Natural killer cell (primary cell): ENCODE measurements around the gene KCNK1. TPM values are rescaled to one million over a fixed set of nuclear protein-coding genes. Genes with fewer than 3 reads are reported as not detected.

Experiments
- ATAC-seq, 3 donors: fragments of 150-1000 bp in 2 of 3; fragments of 200-7000 bp in 1 of 3; cut with Tn5 transposase; 1 replicate in 1 of 3; 2 replicates in 2 of 3; pipeline ENCODE4 v1.10.0; 2021; ENCODE audit warnings: mild to moderate bottlenecking in 2 of 3, moderate library complexity in 2 of 3
- DNase-seq, 2 donors: peaks; one replicate each; pipeline versions ENCODE4 v3.0.0 to v3.0.0-alpha.2; 2013 to 2021; ENCODE audit warnings: mixed read lengths in 1 of 2
- H3K27ac ChIP-seq: one replicate; pipeline ENCODE4 v1.5.1; 2013; ENCODE audit warnings: mild to moderate bottlenecking, low read length
- H3K27me3 ChIP-seq: one replicate; pipeline ENCODE4 v1.6.1; 2013; ENCODE audit warnings: low read length; ENCODE audit not compliant: control insufficient read depth, insufficient read depth
- H3K36me3 ChIP-seq: one replicate; pipeline ENCODE4 v1.6.1; 2013; ENCODE audit warnings: low read length; ENCODE audit not compliant: control insufficient read depth, insufficient read depth
- H3K4me1 ChIP-seq: one replicate; pipeline ENCODE4 v1.6.1; 2013; ENCODE audit warnings: low read length; ENCODE audit not compliant: control insufficient read depth, insufficient read depth
- H3K4me3 ChIP-seq: one replicate; pipeline ENCODE4 v1.5.1; 2013; ENCODE audit warnings: low read length
- H3K9me3 ChIP-seq: one replicate; pipeline ENCODE4 v1.6.1; 2013; ENCODE audit warnings: low read length; ENCODE audit not compliant: control insufficient read depth, insufficient read depth
- H3K27ac Mint-ChIP-seq, 2 donors: one replicate each; pipeline ENCODE4 v1.8.0; 2022; ENCODE audit warnings: mild to moderate bottlenecking in 2 of 2, mixed read lengths in 2 of 2, moderate library complexity in 1 of 2
- H3K27me3 Mint-ChIP-seq, 2 donors: one replicate each; pipeline ENCODE4 v1.8.0; 2022; ENCODE audit warnings: low read depth in 2 of 2, mixed read lengths in 2 of 2
- H3K36me3 Mint-ChIP-seq: one replicate; pipeline ENCODE4 v1.8.0; 2022; ENCODE audit warnings: mixed read lengths
- H3K4me1 Mint-ChIP-seq, 2 donors: one replicate each; pipeline ENCODE4 v1.8.0; 2022; ENCODE audit warnings: mixed read lengths in 2 of 2
- H3K4me3 Mint-ChIP-seq: one replicate; pipeline ENCODE4 v1.8.0; 2022; ENCODE audit warnings: mild to moderate bottlenecking, moderate library complexity, mixed read lengths
- H3K9me3 Mint-ChIP-seq, 2 donors: one replicate each; pipeline ENCODE4 v1.8.0; 2022; ENCODE audit warnings: mixed read lengths in 2 of 2
- CTCF ChIP-seq: fragments of 200-600 bp; IDR thresholded peaks from one replicate; pipeline ENCODE4 v1.8.0; 2022; ENCODE audit warnings: antibody characterized with exemption
- WGBS: methylation state at CpG from one replicate; pipeline ENCODE4 v1.1.7; 2013; ENCODE audit warnings: missing lambda C conversion rate; ENCODE audit not compliant: insufficient coverage; 5-methylcytosine and 5-hydroxymethylcytosine counted together
- intact Hi-C: fragments of 100-400 bp; cut with micrococcal nuclease; formaldehyde crosslinking; loops from one replicate; pipeline ENCODE4 v1.14.2; 2022
- total RNA-seq, 4 donors: library from RNA; stranded (reverse); fragments of 120-200 nt in 1 of 4; gene quantifications; one replicate each; pipeline versions ENCODE4 v1.2.3 to v1.2.4, GENCODE V29; 2013 to 2022

KCNK1 gene
- total RNA-seq, 3 donors from 2014 or later (not counting 1 experiment from before 2014, with no cell fraction given), result 0.16 TPM; not detected in 2

DNA sequence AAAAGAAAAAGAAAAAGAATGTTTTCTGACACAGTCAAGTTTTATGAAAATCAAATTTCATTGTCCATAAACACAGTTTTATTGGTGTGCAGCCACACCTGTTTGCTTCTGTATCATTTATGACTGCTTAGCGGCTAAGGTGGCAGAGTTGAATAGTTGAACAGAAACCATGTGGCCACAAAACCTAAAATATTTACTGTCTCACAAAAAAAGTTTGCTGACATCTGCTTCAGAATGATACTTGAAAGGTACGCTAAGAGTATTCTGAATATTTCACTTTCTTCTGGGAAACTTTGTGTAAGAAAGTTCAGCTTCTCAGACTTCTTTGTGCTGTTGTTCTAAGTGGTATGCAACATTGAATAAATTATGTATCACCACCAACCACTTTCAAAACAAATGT, 6.2 kb downstream of the KCNK1 start:
- peaks cover 19 to 31% of the 10 kb centered on the region in 2 donors for H3K27me3 Mint-ChIP-seq
- no peak for TF ChIP-seq CTCF
- DNase-seq, result no peak
- ATAC-seq, result no peak
- no peak overlapping the region for H3K4me3 ChIP-seq
- H3K27ac ChIP-seq, result no peak overlapping the region
- H3K9me3 ChIP-seq, result no peaks in the 10 kb centered on the region
- H3K4me3 Mint-ChIP-seq, result no peak overlapping the region
- intact Hi-C loops, result no loop called here
- peaks cover 0 to 4% of the 10 kb centered on the region in 2 donors for H3K9me3 Mint-ChIP-seq
- WGBS, result 75% methylated on average over 1 of the region's 2 CpGs
- H3K4me1 Mint-ChIP-seq, result no peaks in the 10 kb centered on the region
- no peaks in the 10 kb centered on the region for H3K36me3 ChIP-seq
- H3K27me3 ChIP-seq, result peaks cover 8% of the 10 kb centered on the region
- no peaks in the 10 kb centered on the region for H3K4me1 ChIP-seq
- no peaks in the 10 kb centered on the region for H3K36me3 Mint-ChIP-seq
- no peak overlapping the region for H3K27ac Mint-ChIP-seq

DNA sequence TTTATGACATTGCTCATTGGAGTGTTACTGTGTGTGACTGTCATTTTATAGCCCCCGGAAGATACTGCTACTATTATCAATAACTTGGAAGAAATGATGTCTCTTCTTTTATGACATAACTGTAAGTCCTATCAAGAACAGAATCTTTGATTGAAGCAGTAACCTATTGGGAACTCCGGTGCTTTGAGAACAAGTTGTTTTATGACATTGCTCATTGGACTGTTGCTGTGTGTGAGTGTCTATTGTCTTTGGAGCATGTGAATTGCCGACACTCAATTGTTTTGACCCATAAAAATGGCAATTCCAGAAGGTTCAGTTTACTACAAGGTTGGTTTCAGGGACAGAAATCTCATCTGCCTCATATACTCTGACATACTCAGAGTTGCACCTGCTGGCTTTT, 8.0 kb downstream of the KCNK1 start:
- H3K27ac ChIP-seq, result no peak overlapping the region
- H3K36me3 ChIP-seq, result no peaks in the 10 kb centered on the region
- H3K4me3 ChIP-seq, result no peak overlapping the region
- Mint-ChIP-seq H3K36me3 (no peaks in the 10 kb centered on the region), H3K9me3 (peaks cover 2 to 4% of the 10 kb centered on the region in 2 donors), H3K4me1 (no peaks in the 10 kb centered on the region), H3K4me3 (no peak overlapping the region), H3K27ac (no peak overlapping the region), H3K27me3 (peaks cover 9 to 18% of the 10 kb centered on the region in 2 donors)
- TF ChIP-seq CTCF, result no peak
- intact Hi-C loops, result no loop called here
- WGBS, result 87% methylated on average over 3 of the region's 3 CpGs
- no peaks in the 10 kb centered on the region for H3K9me3 ChIP-seq
- DNase-seq (no peak), ATAC-seq (no peak)
- no peaks in the 10 kb centered on the region for H3K27me3 ChIP-seq
- H3K4me1 ChIP-seq, result no peaks in the 10 kb centered on the region

DNA sequence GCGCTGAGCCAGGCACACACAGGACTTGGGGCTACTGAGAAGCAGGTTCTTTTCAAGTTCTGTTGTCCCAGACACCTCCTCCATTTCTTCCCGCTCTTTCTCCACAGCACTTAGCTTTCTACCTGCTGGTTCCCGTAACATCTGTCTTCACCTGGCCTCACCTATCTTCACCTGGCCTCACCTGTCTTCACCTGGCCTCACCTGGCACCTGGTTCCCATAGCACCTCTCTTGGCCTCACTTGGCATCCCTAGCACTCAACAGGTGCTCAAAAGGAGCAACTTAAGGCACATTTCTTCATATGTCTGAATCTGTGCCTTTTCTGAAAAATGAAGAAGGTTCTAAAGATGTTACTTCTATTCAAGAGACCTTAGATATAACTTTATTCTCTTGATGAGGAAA, 10.4 kb downstream of the KCNK1 start:
- H3K36me3 Mint-ChIP-seq, result no peaks in the 10 kb centered on the region
- 94% methylated on average over 3 of the region's 3 CpGs for WGBS
- Histone ChIP-seq H3K36me3 (no peaks in the 10 kb centered on the region), H3K27me3 (no peaks in the 10 kb centered on the region), H3K27ac (no peak overlapping the region), H3K4me3 (no peak overlapping the region), H3K4me1 (no peaks in the 10 kb centered on the region), H3K9me3 (no peaks in the 10 kb centered on the region)
- DNase-seq (no peak), ATAC-seq (no peak)
- H3K4me3 Mint-ChIP-seq, result no peak overlapping the region
- no peaks in the 10 kb centered on the region for H3K4me1 Mint-ChIP-seq
- no peak for TF ChIP-seq CTCF
- intact Hi-C loops, result no loop called here
- no peak overlapping the region for H3K27ac Mint-ChIP-seq
- H3K9me3 Mint-ChIP-seq, result peaks cover 2 to 3% of the 10 kb centered on the region in 2 donors
- H3K27me3 Mint-ChIP-seq, result peaks cover 4 to 15% of the 10 kb centered on the region in 2 donors

DNA sequence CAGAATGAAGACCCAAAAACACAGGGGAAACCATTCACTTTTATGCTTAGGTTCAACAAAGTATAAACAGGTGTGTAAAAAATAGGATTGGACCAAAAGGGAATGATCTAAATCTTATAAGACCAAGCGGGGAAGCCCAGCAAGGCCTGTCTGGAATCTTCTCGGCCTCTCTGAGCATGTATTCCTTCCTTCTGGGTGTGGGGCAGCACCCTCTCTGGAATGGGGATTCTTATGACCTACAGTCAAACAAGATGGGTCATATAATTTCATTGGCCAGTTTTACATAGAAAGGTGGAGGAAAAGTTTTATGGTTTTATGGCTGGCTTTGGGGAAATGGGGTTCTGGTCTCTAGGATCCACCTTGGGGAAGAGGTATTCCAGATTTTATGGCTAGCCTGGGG, 11.2 kb downstream of the KCNK1 start:
- no peak for TF ChIP-seq CTCF
- DNase-seq (no peak), ATAC-seq (no peak)
- Histone ChIP-seq H3K4me3 (no peak overlapping the region), H3K27ac (no peak overlapping the region), H3K36me3 (no peaks in the 10 kb centered on the region), H3K27me3 (no peaks in the 10 kb centered on the region), H3K4me1 (no peaks in the 10 kb centered on the region), H3K9me3 (no peaks in the 10 kb centered on the region)
- H3K36me3 Mint-ChIP-seq, result no peaks in the 10 kb centered on the region
- 81% methylated on average over 2 of the region's 2 CpGs for WGBS
- H3K9me3 Mint-ChIP-seq, result peaks cover 2% of the 10 kb centered on the region in 2 donors
- H3K4me1 Mint-ChIP-seq, result no peaks in the 10 kb centered on the region
- intact Hi-C loops, result no loop called here
- H3K27me3 Mint-ChIP-seq, result peaks cover 3 to 15% of the 10 kb centered on the region in 2 donors
- no peak overlapping the region for H3K27ac Mint-ChIP-seq
- H3K4me3 Mint-ChIP-seq, result no peak overlapping the region
